Activated CD8-positive, alpha-beta memory T cell treated with anti-CD3 and anti-CD28 coated beads for 36 hours (primary cell): ENCODE data around the gene EXOG. TPM values are rescaled to one million over a fixed set of nuclear protein-coding genes. Genes with fewer than 3 reads are reported as not detected.

Experiments used
- CTCF ChIA-PET: fragments of 350-600 bp; sonication (Branson Sonifier 250); formaldehyde crosslinking; loops from one replicate; lab custom pipeline; 2021; ENCODE audit warnings: antibody characterized with exemption; lab: Charles Lee
- POLR2A ChIA-PET: fragments of 350-600 bp; sonication (Branson Sonifier 250); formaldehyde crosslinking; loops from one replicate; lab custom pipeline; 2021; ENCODE audit warnings: antibody characterized with exemption; lab: Charles Lee
- total RNA-seq, 2 experiments: library from RNA; stranded (reverse); gene quantifications; one replicate each; pipeline ENCODE4 v1.2.3, GENCODE V29; 2021

Gene EXOG
- total RNA-seq = 10 to 100 TPM; 16.7 to 17.7 TPM

GRCh38 chr3:38496131-38496910 is at the start of gene EXOG:
Gene EXOG (plus strand): TSS chr3:38496340. CDS start chr3:38496368, 28 bp downstream.
- POLR2A ChIA-PET = interaction anchor here (0.6 kb wide), 4 partner anchors 18 to 958 kb away, joined by 5 to 21 read pairs (median 6); no protein-coding TSS in a partner anchor

GRCh38 chr3:38446812-38447211 is 49.3 kb upstream of the EXOG start:
- ChIA-PET POLR2A (no interaction called here), CTCF (no interaction called here)

More at GRCh38 chr3:38496131-38496910, at the start of gene EXOG:
- CTCF ChIA-PET = interaction anchor here (0.6 to 1.8 kb wide), 14 partner anchors 9 to 845 kb away, joined by 3 to 7 read pairs (median 4); partner anchors contain the start of gene XYLB

- CTCF ChIA-PET = no interaction called here
- POLR2A ChIA-PET = no interaction called here
Observed at GRCh38 chr3:38450853-38451252, 45.3 kb upstream of the EXOG start.

- POLR2A ChIA-PET = no interaction called here
- CTCF ChIA-PET = no interaction called here
Observed at GRCh38 chr3:38453075-38453912, 42.8 kb upstream of the EXOG start, which contains the start of gene ACVR2B. Gene ACVR2B (plus strand): TSS chr3:38453890. CDS start chr3:38454323, 433 bp downstream.

- ChIA-PET CTCF (no interaction called here), POLR2A (no interaction called here)
Observed at GRCh38 chr3:38453913-38454177, 42.3 kb upstream of the EXOG start.

- ChIA-PET POLR2A (no interaction called here), CTCF (interaction anchor here (1.7 to 2.4 kb wide), 2 partner anchors 25 to 108 kb away, joined by 11 to 15 read pairs; partner anchors contain the start of gene XYLB)
Observed at GRCh38 chr3:38454178-38454883, 41.8 kb upstream of the EXOG start.

- CTCF ChIA-PET = interaction anchor here (0.9 to 2.4 kb wide), 3 partner anchors 15 to 109 kb away, joined by 3 to 15 read pairs (median 11); partner anchors contain the start of gene XYLB
Observed at GRCh38 chr3:38454884-38455638, 41.1 kb upstream of the EXOG start.

GRCh38 chr3:38455639-38456430 is 40.3 kb upstream of the EXOG start:
- ChIA-PET POLR2A (interaction anchor here (0.6 to 1.1 kb wide), 3 partner anchors 109 to 482 kb away, joined by 3 to 4 read pairs (median 3); partner anchors contain the start of gene XYLB), CTCF (interaction anchor here (0.9 to 2.4 kb wide), 4 partner anchors 14 to 337 kb away, joined by 3 to 15 read pairs (median 7); partner anchors contain the start of gene XYLB)

More at GRCh38 chr3:38454884-38455638, 41.1 kb upstream of the EXOG start:
- POLR2A ChIA-PET = interaction anchor here (0.6 to 1.1 kb wide), 3 partner anchors 108 to 481 kb away, joined by 3 to 4 read pairs (median 3); partner anchors contain the start of gene XYLB

- POLR2A ChIA-PET = no interaction called here
- CTCF ChIA-PET = no interaction called here
Observed at GRCh38 chr3:38457111-38458003, 38.8 kb upstream of the EXOG start.

GRCh38 chr3:38458796-38459498 is 37.2 kb upstream of the EXOG start:
- CTCF ChIA-PET = interaction anchor here (0.6 kb wide), 1 partner anchor 8 kb away, joined by 3 read pairs; no protein-coding TSS in a partner anchor
- POLR2A ChIA-PET = no interaction called here

GRCh38 chr3:38459499-38460048 is 36.6 kb upstream of the EXOG start:
- ChIA-PET POLR2A (no interaction called here), CTCF (interaction anchor here (0.6 kb wide), 1 partner anchor 8 kb away, joined by 3 read pairs; no protein-coding TSS in a partner anchor)

- CTCF ChIA-PET = interaction anchor here (1.0 kb wide), 1 partner anchor 13 kb away, joined by 3 read pairs; no protein-coding TSS in a partner anchor
- POLR2A ChIA-PET = no interaction called here
Observed at GRCh38 chr3:38460377-38461270, 35.5 kb upstream of the EXOG start.

GRCh38 chr3:38465588-38466154 is 30.5 kb upstream of the EXOG start:
- ChIA-PET POLR2A (no interaction called here), CTCF (no interaction called here)

GRCh38 chr3:38468765-38469164 is 27.4 kb upstream of the EXOG start:
- POLR2A ChIA-PET = no interaction called here
- CTCF ChIA-PET = no interaction called here
